GM10847 (cell line): ENCODE measurements around the gene A2M.

ENCODE experiments used
- POLR2A ChIP-seq: IDR thresholded peaks from 2 replicates; pipeline ENCODE4 v1.6.1; 2011; ENCODE audit not compliant: insufficient read length; ENCODE audit errors: extremely low read depth

Gene A2M

DNA sequence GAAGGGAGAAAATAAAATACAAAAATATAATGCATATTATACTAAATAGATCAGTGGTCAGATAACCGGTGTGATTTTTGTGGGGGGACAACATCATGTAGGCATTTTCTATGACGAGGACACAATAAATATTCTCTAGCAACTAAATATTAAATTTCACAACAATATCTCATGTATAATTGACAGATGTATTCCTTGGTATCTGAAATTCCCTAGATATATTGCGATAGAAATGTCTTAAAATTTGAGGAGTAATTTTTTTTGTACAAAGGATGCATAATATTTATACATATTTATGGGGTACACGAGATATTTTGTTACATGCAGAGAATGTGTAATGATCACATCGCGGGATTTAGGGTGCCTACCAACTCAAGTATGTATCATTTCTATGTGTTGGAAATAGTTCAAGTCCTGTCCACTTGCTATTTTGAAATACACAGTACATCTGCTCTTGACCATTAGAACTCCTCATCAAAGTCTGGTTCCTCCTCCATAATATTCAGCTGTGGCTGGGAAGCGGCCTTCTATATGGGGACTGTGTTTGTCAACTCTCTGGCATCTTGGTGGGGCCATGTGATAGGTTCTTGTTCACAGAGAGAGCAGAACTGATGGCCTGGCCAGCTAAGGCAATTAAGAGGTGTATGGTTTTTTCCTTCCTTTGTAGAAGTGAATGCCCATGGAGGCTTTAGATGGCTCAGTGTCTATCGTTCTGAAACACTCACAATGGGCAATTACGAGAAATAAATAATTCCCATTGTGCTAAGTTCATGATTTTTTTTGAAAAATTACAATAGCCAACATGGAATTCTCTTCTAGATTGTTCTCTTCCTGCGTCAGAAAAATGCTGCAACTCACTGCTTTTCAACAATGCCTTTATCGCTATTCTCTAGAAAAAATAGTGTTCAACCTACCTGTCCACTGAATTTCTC lies 8.8 kb downstream of the A2M start:
- TF ChIP-seq POLR2A, result no peak

DNA sequence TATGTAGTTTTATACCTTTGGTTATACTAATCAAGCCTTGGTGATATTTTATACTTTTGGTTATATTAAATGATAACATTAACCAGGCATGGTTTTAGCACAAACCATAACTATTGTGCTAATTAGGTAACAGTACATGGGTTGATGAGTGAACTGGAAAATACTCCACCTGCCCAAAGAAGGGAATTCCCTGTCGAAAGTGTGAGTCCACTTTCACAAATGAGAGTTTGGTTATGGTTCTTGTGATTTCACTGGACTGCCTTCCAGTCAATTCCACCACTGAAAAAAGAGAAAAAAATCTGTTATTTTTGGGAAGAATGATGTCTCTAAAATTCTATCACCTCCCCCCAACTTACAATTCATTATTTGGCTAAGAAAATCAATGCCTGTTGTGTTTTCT lies 9.7 kb downstream of the A2M start:
- TF ChIP-seq POLR2A, result no peak

DNA sequence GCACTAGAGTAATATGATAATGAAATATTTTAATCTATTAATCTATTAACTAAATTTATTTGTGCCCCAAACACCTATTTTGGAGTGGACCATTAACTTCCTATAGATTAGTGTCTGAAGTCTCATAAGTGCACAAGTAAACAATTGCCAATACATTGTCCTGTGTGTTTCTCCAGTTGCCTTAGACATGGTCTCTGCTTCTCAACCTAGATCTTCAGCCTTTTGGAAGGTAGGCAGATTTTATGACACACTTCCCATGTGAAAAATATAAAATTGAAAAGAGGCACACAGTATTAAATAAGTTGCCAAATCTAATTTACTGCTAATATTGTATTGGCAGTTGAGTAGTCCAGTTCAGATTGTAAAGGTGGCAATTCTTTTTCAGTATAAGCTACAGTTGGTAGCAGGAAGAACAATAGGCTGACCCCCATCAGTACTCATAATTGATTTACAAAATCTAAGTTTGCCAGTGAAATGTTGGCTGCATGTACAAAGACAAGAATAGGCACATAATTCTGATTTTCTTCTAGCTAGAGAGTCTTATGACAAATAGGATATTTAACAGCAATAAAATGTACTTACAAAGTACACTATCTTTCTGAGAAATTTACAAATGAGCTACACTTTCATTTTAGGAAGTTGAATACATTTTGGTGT lies 10.8 kb downstream of the A2M start:
- TF ChIP-seq POLR2A, result no peak

DNA sequence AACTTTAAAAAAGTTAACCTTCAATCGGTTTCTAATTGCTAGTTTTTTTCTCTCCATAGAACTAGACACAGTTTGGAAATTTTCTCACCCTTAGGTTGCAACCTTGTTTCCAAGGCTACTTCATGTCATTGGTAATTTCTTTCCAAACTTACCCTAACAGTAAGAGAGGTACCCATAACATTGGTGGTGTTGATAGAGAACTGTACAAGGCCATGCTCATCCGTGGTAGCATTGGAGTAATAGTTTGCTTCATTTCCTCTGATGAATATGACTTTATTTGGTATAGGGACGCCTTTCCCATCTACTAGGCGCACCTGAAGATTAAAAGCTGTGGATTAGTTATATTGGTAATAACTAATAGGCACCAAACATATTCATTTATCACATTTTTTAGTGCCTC lies 11.6 kb downstream of the A2M start:
- no peak for TF ChIP-seq POLR2A

DNA sequence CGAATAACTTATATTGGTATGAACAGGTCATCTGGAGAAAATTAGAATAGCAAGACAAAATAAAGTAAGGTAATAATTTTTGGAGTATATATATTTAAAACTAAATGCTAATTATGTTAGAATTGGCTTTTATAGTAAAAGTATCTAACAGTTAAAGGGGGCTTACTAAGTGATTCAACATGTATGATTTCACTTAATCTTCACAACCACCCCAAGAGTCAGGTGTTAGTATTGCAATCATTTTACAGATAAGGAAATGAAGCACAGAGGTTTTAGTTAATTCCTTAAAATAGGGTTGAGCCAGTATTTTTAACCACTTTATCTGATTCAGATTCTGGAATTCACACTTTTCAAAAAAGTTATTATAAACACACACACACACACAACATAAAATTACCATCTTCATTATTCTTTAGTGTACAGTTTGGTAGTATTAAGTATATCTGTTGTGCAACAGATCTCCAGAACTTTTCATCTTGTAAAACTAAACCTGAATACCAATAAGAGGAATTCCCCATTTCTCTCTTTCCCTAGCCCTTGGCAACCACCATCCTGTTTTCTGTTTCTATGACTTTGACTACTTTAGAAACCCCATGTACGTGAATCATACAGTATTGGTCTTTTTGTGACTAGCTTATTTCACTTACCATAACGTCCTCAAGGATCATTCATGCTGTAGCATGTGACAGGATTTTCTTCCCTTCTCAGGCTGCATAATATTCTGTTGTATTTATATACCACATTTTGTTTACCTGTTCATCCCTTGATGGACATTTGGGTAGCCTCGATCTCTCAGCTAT lies 12.5 kb downstream of the A2M start:
- TF ChIP-seq POLR2A, result no peak

DNA sequence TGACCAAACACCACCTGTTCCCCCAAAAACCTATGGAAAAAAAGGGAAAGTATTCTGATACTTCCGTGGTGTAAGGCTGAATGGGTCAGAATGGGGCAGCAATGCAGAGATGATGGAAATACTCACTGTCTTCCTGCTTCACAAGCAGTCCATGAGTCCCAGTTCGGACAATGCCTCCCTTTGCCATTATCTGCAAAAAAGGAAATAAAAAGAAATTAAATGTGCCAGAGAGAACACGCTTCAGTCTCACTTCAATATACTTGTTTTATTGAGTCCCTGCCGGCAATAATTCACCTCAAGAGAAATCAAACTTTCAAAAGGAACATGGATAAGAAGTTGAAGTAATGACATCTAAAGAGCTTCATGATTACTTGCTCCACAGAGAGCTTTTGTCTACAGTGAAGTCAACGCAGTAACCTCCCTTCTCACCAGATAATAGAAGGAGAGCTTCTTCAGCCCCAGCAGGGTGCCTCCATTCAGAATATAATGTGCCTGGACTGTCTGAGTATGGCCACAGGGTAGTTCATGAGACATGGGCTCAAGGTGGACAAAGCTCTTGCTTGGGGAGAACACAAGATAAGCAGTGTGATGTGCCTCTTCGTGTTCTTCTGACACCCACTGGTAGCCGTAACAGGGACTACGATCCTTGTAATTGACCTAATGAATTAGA lies 14.6 kb downstream of the A2M start:
- TF ChIP-seq POLR2A, result no peak

DNA sequence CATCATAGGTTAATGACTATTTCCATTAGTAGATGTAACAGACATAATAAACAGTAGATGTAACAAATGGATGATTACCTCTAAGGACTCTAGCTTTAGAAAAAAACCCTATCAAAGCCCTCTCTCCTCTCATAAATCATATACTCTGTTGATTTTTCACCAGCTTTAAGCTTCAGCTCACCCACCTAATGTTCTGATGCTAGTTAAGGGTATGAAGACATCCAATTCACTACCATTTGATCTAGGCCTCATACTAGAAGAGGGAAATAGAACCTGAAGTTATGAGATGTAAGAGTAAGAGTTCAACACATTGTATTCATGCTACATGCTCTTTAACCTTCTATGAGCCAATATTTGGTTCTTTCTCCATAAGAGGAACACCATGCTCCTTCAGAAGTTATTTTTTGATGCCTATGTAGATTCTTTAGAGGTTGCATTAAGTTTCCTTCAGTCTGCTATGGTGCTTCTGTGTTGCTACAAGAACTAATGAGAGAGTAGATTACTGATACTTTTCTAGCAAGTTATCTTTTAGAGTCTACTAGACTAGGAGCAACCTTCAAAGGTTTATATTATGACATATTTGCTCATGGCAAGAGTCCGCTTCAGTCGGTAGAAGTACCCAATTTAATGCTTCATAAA lies 16.0 kb downstream of the A2M start:
- no peak for TF ChIP-seq POLR2A

DNA sequence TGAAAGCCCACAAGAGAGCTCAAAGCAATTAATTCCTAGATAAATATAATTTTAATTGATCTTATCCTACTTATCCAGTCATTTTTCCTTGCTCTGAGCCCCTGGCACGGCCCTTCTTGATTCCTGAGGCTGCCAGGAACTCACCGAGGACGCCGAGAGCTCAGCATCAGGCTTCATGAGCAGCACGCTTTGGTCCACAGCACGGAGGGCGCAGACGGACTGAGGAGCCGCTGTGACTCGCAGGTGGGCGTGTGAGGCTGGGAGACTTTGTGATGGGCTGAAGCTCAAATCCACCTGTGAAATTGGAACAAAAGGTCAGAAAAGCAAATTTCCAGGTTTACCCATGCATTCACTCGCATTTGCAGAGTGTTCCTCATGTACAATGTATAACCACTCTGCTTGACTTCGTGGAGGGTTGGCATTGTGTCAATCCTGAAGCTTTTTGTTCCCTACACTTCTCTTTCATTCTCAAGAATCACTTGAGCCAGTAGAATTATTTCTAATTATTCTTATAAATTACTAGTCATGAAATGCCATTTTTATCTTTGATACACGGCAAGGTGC lies 17.2 kb downstream of the A2M start:
- no peak for TF ChIP-seq POLR2A

DNA sequence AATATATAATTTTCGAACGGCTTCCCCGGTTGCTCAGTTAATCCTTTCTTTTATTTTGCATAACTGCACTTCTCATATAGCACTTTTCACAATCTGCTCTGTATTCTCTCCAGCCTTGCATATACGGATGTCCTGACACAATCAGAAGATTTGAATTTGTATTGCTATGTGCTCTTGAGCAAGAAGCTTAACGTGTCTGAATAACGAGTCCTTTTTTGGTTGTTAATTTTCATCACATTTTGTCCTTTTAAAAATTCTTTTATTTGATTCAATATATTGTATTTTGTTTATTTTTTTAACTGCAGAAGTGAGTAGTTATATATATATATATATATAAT lies 17.6 kb downstream of the A2M start:
- TF ChIP-seq POLR2A, result no peak

DNA sequence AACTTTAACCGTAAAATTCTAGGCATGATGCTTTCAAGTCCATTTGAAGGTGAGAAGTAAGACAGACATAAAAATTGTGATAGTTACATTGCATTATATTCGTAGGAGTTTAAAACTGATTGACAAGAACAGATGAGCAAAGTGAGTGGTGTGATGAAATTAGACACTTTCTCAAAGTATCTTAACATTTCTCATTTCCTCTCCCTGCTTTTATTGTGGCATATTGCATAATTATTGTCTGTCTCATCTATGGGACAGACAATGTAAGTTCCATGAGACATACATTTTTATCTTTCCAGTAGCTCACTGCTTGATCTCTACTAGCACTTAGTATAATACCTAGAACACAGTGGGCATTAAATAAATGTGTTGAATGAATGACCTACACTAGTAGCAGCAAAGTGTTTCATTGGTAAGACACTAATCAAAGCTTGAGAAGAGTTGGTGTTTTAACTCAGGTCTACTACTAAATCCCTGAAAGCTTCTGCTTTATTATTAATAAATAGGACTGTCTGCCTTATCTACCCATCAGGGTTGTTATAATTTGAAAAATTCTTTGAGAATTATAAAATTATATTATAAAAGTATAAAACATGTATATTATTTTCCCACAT lies 19.0 kb downstream of the A2M start:
- no peak for TF ChIP-seq POLR2A

DNA sequence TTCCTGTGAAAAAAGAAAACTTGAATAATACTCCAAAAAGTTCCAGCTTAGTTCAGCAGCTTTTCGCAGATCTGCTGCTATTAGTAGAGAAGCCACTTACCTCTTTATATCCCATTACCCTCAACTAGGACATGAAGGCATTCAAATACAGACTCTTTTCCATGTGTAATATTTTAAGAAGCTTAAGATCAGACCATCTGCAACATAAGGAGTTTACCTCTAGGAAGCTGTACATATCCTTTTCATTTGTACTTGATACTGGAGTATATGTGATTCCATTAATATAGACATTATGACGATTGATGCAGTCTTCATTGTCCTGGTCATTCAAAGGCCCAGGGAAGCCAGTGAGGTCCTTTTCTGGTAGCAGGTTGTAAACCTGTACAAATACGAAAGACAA lies 20.4 kb downstream of the A2M start:
- TF ChIP-seq POLR2A, result no peak

DNA sequence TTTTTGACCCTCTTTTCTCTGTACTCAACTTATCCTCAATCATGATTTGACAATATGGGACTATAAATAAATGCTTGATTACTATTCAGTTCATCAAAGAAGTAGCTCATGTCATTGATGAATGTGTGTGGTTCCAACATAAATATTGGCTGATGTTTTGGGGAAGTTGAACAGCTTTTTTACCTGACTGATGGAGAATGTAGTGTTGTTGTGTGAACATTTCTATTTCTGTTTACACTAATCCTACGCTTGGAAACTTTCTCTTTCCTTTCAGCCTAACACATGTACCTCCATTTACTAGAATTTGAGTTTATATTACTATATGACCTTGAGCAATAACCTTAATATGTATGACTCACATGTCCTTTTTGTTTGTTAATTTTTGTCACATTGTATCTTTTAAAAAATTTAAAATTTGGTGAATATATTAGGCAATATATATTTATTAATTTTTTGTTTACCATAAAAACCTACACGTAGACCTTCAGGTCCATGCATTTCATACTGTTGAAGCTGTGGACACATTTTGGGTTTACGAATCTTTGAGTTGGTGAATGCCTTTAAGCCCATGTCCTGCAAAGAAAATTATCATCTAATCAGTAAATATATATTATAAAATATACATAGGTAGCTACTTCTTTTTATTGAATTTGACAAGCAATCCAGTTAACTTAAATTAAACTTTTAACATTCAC lies 21.1 kb downstream of the A2M start:
- no peak for TF ChIP-seq POLR2A

DNA sequence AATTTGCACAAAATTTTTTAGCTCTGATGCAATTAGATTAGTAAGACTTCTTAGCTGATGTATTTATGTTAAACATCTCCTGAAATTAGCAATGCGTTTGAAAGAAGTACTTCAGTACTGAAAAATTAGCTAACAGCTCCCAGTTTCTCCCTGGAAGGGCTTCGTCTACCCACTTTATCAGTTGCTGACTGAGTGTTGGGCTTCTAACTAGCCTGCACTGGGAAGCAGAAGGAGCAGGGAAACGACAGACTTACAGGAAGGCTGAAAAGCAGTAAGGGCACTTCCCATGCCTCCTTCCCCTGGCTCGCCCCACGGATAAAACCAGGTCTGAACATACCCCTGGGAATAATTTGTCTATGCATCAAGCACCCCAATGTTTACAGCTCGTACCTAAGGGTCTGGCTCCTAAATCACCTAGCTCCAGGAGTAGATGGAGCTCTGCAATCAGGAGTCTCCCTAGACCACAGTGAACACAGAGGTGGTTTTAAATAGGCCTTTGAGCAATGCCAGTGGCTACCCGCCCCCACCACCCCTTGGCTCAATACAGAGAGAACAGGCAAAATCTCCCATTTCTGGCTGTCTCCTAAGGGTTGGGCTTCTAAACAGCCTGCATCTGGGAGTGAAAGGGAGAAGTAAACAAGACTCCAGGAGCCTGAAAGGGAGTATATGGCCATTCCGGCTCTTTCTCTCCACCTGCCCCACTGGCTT lies 23.7 kb downstream of the A2M start:
- TF ChIP-seq POLR2A, result no peak
